Spleen (tissue), 7 donors: ENCODE results near the gene ZGPAT.

Experiments used
- POLR2A ChIP-seq, 3 donors: fragments of 450-650 bp; IDR thresholded peaks; one replicate each; pipeline ENCODE4 v1.5.1; 2017; ENCODE audit warnings: antibody characterized with exemption in 3 of 3, mild to moderate bottlenecking in 1 of 3
- POLR2AphosphoS5 ChIP-seq, 3 donors: sonication (generic); formaldehyde crosslinking; IDR thresholded peaks; one replicate each; pipeline ENCODE4 v1.5.1; 2017; ENCODE audit warnings: antibody characterized with exemption in 3 of 3
- TF ChIP-seq, protein P1 (sequence below), 11 experiments: fragments of 200-600 bp in 7 of 11; fragments of 450-650 bp in 4 of 11; sonication (generic) in 4 of 11; IDR thresholded peaks in 8 of 11; conservative IDR thresholded peaks in 3 of 11; 1 replicate in 7 of 11; 2 replicates in 4 of 11; pipeline versions ENCODE4 v1.4.0 to v1.8.0; 2016 to 2021; ENCODE audit warnings: antibody characterized with exemption in 11 of 11, inconsistent platforms in 4 of 11, mild to moderate bottlenecking in 1 of 11
- donor health status: DM: no; HTN: no; CAD: no; lungs with moderate emphysema.
- donor health status: DM: no; HTN: no; CAD: no.
- donor health status: DM: no; HTN: no; CAD: no.

DNA sequence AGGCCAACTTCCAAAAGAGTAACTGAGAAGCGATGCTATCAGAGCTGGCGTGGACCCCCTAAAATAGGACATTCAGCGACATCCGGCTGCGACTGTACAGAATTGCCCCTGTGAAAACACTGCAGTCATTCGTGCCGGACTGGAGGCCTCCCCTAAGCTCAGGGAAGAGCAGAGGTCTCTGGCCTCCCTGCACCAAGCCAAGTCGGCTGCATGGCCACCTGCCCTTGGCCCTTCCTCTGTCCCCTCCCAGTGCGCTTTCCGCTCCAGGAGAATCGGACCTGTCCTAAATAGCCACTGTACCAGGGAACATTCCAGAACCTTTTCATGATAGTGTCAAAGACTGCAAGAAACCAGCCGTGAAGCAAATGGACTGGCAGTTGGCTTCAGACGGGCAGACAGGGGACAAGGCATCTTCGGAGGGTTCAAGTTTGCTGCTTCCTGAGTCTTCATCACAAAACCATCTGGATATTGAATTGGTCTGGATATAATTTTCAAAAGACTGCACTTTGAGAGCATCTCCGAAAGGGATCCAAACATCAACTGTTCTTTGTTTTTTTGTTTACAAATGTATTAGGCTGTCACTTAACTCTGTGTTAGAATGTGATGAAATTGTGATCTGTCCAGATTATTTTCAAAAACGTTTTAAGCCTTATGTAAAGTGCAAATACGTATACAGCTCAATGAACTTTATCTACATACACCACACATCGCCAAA, 48.3 kb downstream of the ZGPAT start:
- TF ChIP-seq POLR2A (IDR thresholded peaks at IDR 0.05) (no peak), POLR2AphosphoS5 (IDR thresholded peaks at IDR 0.05) (peak in 2 of 3 donors; percentile 35 to 72)
- TF ChIP-seq, protein P1, sequence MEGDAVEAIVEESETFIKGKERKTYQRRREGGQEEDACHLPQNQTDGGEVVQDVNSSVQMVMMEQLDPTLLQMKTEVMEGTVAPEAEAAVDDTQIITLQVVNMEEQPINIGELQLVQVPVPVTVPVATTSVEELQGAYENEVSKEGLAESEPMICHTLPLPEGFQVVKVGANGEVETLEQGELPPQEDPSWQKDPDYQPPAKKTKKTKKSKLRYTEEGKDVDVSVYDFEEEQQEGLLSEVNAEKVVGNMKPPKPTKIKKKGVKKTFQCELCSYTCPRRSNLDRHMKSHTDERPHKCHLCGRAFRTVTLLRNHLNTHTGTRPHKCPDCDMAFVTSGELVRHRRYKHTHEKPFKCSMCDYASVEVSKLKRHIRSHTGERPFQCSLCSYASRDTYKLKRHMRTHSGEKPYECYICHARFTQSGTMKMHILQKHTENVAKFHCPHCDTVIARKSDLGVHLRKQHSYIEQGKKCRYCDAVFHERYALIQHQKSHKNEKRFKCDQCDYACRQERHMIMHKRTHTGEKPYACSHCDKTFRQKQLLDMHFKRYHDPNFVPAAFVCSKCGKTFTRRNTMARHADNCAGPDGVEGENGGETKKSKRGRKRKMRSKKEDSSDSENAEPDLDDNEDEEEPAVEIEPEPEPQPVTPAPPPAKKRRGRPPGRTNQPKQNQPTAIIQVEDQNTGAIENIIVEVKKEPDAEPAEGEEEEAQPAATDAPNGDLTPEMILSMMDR (IDR thresholded peaks at IDR 0.05 in 8 of 11, conservative IDR thresholded peaks at IDR 0.05 in 3 of 11) = no peak
